Measurements from ENCODE around the gene PRDX1.
"Not testable (repeated sequence)": the region's sequence is repeated elsewhere in the genome, so short reads cannot be mapped to it uniquely, and the experiment has no call there.

Gene PRDX1

GRCh38 chr1:45535988-45536766 lies 14.5 kb upstream of the PRDX1 start:
- no peak for DNase-seq

DNA sequence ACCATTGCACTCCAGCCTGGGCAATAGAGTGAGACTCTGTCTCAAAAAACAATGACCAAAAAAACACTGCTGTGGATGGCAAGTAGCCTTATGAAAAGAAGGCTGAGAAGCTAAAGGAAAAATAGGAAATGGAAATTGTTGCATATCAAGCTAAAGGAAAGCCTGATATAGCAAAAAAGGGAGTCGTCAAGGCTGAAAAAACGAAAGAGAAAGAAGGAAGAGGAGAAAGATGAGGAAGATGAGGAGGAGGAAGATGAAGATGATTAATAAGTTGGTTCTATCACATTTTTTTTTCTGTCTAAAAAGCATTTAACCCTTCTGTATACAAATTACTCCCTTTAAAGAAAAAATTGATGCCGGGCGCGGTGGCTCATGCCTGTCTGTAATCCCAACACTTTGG lies 10.2 kb upstream of the PRDX1 start:
- DNase-seq: no peak

GRCh38 chr1:45530632-45531135 lies 9.0 kb upstream of the PRDX1 start:
- no peak for DNase-seq

- DNase-seq: no peak
These were observed 4.5 kb upstream of the PRDX1 start for GRCh38 chr1:45526135-45526644.

GRCh38 chr1:45523975-45524374 lies 2.3 kb upstream of the PRDX1 start:
- DNase-seq: not testable (repeated sequence)

- not testable (repeated sequence) for DNase-seq
These were observed 1.8 kb upstream of the PRDX1 start for GRCh38 chr1:45523516-45523915.

- no peak for DNase-seq
These were observed 830 bp upstream of the PRDX1 start for GRCh38 chr1:45522324-45523104.

DNA sequence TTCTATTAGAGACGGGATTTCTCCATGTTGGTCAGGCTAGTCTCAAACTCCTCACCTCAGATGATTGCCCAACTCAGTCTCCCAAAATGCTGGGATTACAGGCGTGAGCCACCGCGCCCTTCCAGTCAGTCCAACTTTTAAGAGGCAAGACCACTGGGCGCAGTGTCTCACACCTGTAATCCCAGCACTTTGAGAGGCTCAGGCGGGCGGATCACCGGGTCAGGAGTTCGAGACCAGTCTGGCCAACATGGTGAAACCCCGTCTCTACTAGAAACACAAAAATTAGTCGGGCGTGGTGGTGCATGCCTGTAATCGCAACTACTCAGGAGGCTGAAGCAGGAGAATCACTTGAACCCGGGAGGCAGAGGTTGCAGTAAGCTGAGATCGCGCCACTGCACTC lies 1.9 kb downstream of the PRDX1 start:
- DNase-seq: not testable (repeated sequence)

GRCh38 chr1:45518910-45519309 lies 2.8 kb downstream of the PRDX1 start:
- DNase-seq: peak; percentile 87

DNA sequence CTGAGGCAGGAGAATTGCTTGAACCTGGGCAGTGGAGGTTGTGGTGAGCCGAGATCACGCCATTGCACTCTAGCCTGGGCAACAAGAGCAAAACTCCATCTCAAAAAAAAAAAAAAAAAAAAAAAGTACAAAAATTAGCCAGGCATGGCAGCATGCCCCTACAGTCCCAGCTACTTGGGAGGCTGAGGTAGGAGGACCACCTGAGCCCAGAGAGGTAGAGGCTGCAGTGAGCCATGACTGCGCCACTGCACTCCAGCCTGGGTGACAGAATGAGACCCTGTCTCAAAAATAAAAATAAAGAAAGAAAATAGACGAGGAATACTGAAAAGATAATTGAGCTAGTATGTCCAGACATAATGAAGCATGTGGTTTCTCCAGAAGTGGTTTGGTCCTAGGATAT lies 3.3 kb downstream of the PRDX1 start:
- not testable (repeated sequence) for DNase-seq

DNA sequence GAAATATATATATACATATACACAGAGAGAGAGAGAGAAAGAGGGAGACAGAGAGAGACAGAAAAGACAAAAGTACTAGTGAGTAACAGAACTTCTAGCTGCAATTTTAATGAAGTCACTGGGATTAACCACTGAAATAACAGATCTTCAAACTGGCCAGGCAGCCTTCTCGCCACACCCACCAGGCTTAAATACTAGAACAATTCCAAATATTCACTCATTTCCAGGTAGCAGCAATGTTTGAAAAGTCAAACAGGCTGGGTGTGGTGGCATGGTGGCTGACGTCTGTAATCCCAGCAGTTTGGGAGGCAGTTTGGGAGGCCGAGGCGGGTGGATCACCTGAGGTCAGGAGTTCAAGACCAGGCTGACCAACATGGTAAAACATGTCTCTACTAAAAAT lies 5.2 kb downstream of the PRDX1 start:
- DNase-seq: no peak

DNA sequence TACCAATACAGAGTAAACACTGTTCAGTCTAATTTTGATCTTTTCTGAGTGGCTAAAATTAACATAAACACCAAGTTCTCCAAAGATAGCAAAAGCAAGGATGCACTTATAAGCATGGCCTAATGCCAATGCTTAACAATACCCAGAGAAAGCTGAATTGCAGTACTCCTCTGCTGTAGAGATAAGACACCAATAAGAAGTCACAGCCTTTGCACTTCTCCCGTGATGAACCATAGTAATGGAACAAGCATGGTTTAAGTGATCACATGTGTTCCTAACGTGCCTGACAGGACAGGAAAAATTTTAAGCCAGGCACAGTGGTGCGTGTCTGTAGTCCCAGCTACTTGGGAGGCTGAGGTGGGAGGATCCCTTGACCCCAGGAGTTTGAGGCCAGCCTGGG lies 5.6 kb downstream of the PRDX1 start:
- DNase-seq: no peak

- not testable (repeated sequence) for DNase-seq
These were observed 8.0 kb downstream of the PRDX1 start for GRCh38 chr1:45513532-45514260.

GRCh38 chr1:45512641-45513054 lies 9.0 kb downstream of the PRDX1 start:
- DNase-seq: peak; percentile 30

DNA sequence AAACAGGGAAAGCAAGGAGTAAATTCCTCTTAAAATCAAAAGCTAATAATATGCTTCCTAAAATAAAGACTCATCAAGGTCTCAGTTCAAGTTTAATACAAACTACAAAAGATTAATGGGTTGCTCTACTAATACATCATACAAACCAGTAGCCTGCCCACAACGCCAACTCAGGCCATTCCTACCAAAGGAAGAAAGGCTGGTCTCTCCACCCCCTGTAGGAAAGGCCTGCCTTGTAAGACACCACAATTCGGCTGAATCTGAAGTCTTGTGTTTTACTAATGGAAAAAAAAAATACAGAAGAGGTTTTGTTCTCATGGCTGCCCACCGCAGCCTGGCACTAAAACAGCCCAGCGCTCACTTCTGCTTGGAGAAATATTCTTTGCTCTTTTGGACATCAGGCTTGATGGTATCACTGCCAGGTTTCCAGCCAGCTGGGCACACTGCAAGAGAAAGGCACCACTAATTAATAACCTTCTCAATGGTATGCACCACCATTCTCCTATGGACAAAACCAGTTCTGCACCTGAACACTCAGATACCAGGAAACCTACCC lies 10.6 kb downstream of the PRDX1 start:
- DNase-seq: no peak

DNA sequence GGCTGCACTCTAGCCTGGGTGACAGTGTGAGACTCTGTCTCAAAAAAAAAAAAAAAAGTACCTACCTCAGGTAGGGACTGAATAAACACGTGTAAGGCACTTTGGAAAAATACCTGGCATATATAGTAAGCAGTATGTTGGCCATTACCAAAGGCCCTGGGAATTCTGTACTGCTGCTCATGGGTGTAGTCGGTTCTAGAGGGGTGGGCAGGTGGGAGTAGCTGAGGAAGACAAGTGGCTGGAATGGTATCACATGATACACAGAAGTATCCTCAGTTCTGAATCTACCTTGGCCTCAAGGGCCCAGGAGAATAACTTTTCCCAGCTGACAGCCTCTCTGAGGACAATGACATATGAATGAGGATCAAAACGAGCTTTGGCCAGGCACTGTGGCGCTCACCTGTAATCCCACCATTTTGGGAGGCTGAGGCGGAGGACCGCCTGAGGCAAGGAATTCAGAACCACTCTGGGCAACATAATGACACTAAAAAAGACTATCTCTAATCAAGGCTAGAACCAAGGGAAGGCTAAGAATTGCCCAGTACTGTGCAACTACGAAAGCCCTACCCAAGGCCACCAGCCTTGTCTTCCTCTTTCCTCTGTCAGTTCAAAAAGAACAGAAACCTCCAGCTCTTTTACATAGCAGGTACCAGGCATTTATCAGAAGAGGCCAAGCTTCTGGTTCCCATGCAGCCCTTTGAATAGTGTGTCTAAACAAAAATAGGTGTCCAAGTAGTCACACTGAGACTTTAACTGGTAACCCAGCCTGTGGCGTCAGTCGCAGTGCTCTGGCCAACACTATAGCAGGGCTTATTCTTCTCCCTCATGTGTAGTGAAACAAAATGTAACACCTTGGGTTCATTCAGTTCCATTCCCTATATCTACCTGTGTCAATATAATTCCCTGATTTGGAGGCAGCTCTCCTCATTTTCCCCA lies 11.4 kb downstream of the PRDX1 start:
- DNase-seq: no peak

GRCh38 chr1:45508295-45509151 lies 13.2 kb downstream of the PRDX1 start:
- no peak for DNase-seq

DNA sequence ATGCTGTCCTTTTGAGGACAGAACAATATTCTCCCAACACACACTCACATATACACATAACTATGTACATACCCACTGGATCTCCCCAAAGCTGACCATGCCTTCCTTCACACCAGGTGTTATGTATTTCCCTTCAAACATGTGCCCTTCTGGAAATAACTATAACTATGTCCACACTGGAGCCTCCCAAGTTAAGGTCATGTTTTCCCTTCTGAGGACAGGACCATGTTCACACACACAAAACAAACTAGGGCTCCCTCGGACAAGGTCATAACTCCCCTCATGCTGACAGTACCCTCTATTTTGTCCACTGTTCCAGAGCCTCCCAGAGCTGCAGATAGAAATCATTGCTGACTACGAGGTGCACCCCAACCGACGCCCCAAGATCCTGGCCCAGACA lies 13.8 kb downstream of the PRDX1 start:
- no peak for DNase-seq

GRCh38 chr1:45507195-45507594 lies 14.5 kb downstream of the PRDX1 start:
- no peak for DNase-seq

Data from NCI-H524 treated with DMSO at 0.1 percent for 48 hours (cell line).